ENCODE measurements around the gene ZDHHC18. TPM values are rescaled to one million over a fixed set of nuclear protein-coding genes. Genes with fewer than 3 reads are reported as not detected.

The ZDHHC18 gene
- total RNA-seq, 2 experiments from 2014 or later: 18.2 to 19.5 TPM

DNA sequence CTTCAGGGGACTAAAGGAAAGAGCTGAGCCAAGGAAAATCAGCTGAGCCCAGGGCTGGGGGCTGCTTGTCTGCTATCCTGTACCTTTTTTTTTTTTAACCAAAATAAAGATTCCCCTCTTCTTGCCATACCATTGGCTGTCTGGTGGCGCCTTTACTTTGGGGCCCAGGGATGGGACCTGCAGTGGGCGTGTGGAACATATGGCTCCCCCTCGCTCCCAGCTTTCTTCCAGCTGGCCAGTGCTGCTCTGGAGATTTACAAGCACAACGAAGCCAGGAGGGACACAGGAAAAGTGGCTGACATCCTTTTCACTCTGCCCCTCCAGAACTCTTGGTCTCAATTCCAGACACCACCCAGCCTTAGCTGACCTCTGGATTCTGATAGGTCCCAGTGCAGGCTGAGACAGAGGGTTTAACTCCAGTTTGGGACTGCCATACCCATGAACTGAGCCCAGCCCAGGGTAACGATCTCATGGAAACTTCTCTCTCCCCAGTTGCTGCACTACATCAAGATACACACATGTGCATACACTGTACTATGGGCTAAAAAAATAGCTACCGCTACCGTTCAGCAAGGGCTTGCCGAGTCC is 31.1 kb downstream of the ZDHHC18 start:
- ChIA-PET POLR2A (interaction anchor here (0.6 to 2.6 kb wide), 3 partner anchors 10 to 46 kb away, joined by 3 to 8 read pairs (median 3); no protein-coding TSS in a partner anchor), CTCF (ENCODE audit: unreplicated experiment) (no interaction called here)
- H3K36me3 ChIP-seq (ENCODE audit: insufficient read depth, low read length): peaks cover 18% of the 10 kb centered on the region; the same call in 1 of the 2 replicates

DNA sequence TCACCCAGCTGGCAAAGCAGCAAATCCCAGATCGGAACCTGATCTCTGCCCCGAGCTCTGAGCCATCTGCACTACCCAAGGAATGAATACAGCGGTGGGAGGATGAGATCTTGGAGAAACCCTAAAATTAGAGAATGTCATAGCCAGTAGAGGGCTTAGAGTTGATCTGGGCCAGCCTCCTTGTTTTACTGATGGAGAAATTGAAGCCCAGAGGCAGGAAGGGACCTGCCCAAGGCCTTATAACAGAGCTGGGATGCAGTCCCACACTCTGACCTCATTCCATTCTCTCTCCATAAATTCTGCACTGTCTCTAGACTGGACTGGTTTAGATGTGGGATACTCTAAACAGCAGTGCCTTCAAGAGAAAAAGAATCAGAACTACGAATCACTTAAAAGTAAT is 31.7 kb downstream of the ZDHHC18 start:
- TF ChIP-seq, protein P1, sequence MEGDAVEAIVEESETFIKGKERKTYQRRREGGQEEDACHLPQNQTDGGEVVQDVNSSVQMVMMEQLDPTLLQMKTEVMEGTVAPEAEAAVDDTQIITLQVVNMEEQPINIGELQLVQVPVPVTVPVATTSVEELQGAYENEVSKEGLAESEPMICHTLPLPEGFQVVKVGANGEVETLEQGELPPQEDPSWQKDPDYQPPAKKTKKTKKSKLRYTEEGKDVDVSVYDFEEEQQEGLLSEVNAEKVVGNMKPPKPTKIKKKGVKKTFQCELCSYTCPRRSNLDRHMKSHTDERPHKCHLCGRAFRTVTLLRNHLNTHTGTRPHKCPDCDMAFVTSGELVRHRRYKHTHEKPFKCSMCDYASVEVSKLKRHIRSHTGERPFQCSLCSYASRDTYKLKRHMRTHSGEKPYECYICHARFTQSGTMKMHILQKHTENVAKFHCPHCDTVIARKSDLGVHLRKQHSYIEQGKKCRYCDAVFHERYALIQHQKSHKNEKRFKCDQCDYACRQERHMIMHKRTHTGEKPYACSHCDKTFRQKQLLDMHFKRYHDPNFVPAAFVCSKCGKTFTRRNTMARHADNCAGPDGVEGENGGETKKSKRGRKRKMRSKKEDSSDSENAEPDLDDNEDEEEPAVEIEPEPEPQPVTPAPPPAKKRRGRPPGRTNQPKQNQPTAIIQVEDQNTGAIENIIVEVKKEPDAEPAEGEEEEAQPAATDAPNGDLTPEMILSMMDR (conservative IDR thresholded peaks at IDR 0.05; ENCODE audit: low read length): no peak
- H3K9me3 ChIP-seq (ENCODE audit: low read length): no peaks in the 10 kb centered on the region
- no peaks in the 10 kb centered on the region for H3K79me2 ChIP-seq (ENCODE audit: insufficient read depth, low read depth, low read length)
- no TSS peak for BruUV-seq (replicated peaks)
- intact Hi-C loops (cut with micrococcal nuclease; ENCODE audit: unreplicated experiment): no loop called here
- ChIA-PET POLR2A (interaction anchor here (0.7 to 2.6 kb wide), 5 partner anchors 10 to 28 kb away, joined by 3 to 8 read pairs (median 4); no protein-coding TSS in a partner anchor), CTCF (ENCODE audit: unreplicated experiment) (interaction anchor here (1.0 to 1.1 kb wide), 2 partner anchors 29 to 259 kb away, joined by 3 read pairs; no protein-coding TSS in a partner anchor)
- no peaks in the 10 kb centered on the region for H3K9me2 ChIP-seq (ENCODE audit: insufficient read depth, low read length)
- H3K4me1 ChIP-seq (ENCODE audit: insufficient read depth, low read length, poor library complexity, severe bottlenecking): peaks cover 11% of the 10 kb centered on the region
- H3K4me3 ChIP-seq (ENCODE audit: low read depth, low read length, poor library complexity, severe bottlenecking): no peak overlapping the region
- H2AFZ ChIP-seq (ENCODE audit: low read length): no peak overlapping the region
- no peak overlapping the region for H3K4me2 ChIP-seq (ENCODE audit: low read length)
- peaks cover 12% of the 10 kb centered on the region; the same call in 1 of the 2 replicates for H3K36me3 ChIP-seq (ENCODE audit: insufficient read depth, low read length)
- no peak for DNase-seq (ENCODE audit: low spot score)
- no peak overlapping the region for H3K27ac ChIP-seq (ENCODE audit: low read depth, low read length, poor library complexity, severe bottlenecking)
- H4K20me1 ChIP-seq (ENCODE audit: insufficient read depth, low read length): no peaks in the 10 kb centered on the region

More for the DNA sequence above, 31.1 kb downstream of the ZDHHC18 start:
- Histone ChIP-seq H3K79me2 (ENCODE audit: insufficient read depth, low read depth, low read length) (no peaks in the 10 kb centered on the region), H2AFZ (ENCODE audit: low read length) (no peak overlapping the region), H3K4me2 (ENCODE audit: low read length) (no peak overlapping the region), H3K9me3 (ENCODE audit: low read length) (no peaks in the 10 kb centered on the region), H4K20me1 (ENCODE audit: insufficient read depth, low read length) (no peaks in the 10 kb centered on the region), H3K4me1 (ENCODE audit: insufficient read depth, low read length, poor library complexity, severe bottlenecking) (peaks cover 5% of the 10 kb centered on the region), H3K4me3 (ENCODE audit: low read depth, low read length, poor library complexity, severe bottlenecking) (no peak overlapping the region), H3K27ac (ENCODE audit: low read depth, low read length, poor library complexity, severe bottlenecking) (no peak overlapping the region), H3K9me2 (ENCODE audit: insufficient read depth, low read length) (no peaks in the 10 kb centered on the region)
- TF ChIP-seq EZH2phosphoT487 (IDR thresholded peaks at IDR 0.05; ENCODE audit: borderline replicate concordance, low read depth, low read length): no peak
- TF ChIP-seq, protein P1 (conservative IDR thresholded peaks at IDR 0.05; ENCODE audit: low read length): no peak
- intact Hi-C loops (cut with micrococcal nuclease; ENCODE audit: unreplicated experiment): no loop called here
- BruUV-seq (replicated peaks): no TSS peak
- DNase-seq (ENCODE audit: low spot score): no peak

All from OCI-LY7 (cell line).